Islet precursor cell (in vitro differentiated cells): ENCODE results near the gene SLC16A3.
"Not testable (repeated sequence)": the region's sequence is repeated elsewhere in the genome, so short reads cannot be mapped to it uniquely, and the experiment has no call there.

Source experiments
- DNase-seq: peaks from one replicate; pipeline ENCODE4 v3.0.0-alpha.2; 2018

Gene SLC16A3

GRCh38 chr17:82247856-82248671, 19.2 kb downstream of the SLC16A3 start:
- no peak for DNase-seq

GRCh38 chr17:82248815-82249674, 20.2 kb downstream of the SLC16A3 start:
- DNase-seq: no peak

- no peak for DNase-seq
Measured at GRCh38 chr17:82249896-82250581, 21.2 kb downstream of the SLC16A3 start.

GRCh38 chr17:82250868-82251500, 22.1 kb downstream of the SLC16A3 start:
- DNase-seq: no peak

- DNase-seq: no peak
Measured at GRCh38 chr17:82252511-82253178, 23.8 kb downstream of the SLC16A3 start.

- DNase-seq: no peak
Measured at GRCh38 chr17:82253179-82253544, 24.3 kb downstream of the SLC16A3 start.

- not testable (repeated sequence) for DNase-seq
Measured at GRCh38 chr17:82254096-82254495, 25.3 kb downstream of the SLC16A3 start.

GRCh38 chr17:82254746-82255145, 25.9 kb downstream of the SLC16A3 start:
- not testable (repeated sequence) for DNase-seq

- no peak for DNase-seq
Measured at GRCh38 chr17:82255402-82255972, 26.6 kb downstream of the SLC16A3 start.

GRCh38 chr17:82256242-82256885, 27.5 kb downstream of the SLC16A3 start:
- DNase-seq: no peak

- DNase-seq: peak; percentile 74
Measured at GRCh38 chr17:82257473-82257872, 28.6 kb downstream of the SLC16A3 start.

GRCh38 chr17:82258555-82258954, 29.7 kb downstream of the SLC16A3 start:
- DNase-seq: no peak

- not testable (repeated sequence) for DNase-seq
Measured at GRCh38 chr17:82259972-82260961, 31.4 kb downstream of the SLC16A3 start.

GRCh38 chr17:82262344-82262743, 33.5 kb downstream of the SLC16A3 start:
- no peak for DNase-seq

- no peak for DNase-seq
Measured at GRCh38 chr17:82263641-82264040, 34.8 kb downstream of the SLC16A3 start.

- DNase-seq: peak; percentile 49
Measured at GRCh38 chr17:82266142-82266541, 37.3 kb downstream of the SLC16A3 start.

- peak; percentile 84 for DNase-seq
Measured at GRCh38 chr17:82267575-82268379, 38.9 kb downstream of the SLC16A3 start.

GRCh38 chr17:82269138-82269881, 40.5 kb downstream of the SLC16A3 start:
- DNase-seq: no peak
